Brain microvascular endothelial cell (primary cell): ENCODE data around the gene CALHM5.
A peak's percentile ranks its signal among the peaks of the same experiment; 100 is the strongest.

Experiments used
- DNase-seq: peaks from one replicate; pipeline ENCODE4 v3.0.0-alpha.2; 2020
- H3K27ac ChIP-seq: fragments of 250-450 bp; sonication (Bioruptor Pico); 2 replicates; pipeline ENCODE4 v1.5.1; 2020; ENCODE audit warnings: mild to moderate bottlenecking, moderate library complexity
- H3K27me3 ChIP-seq: fragments of 250-450 bp; sonication (Bioruptor Pico); replicated peaks from 2 replicates; pipeline ENCODE4 v1.5.1; 2020; ENCODE audit warnings: mild to moderate bottlenecking
- H3K36me3 ChIP-seq: fragments of 250-450 bp; sonication (Bioruptor Pico); replicated peaks from 2 replicates; pipeline ENCODE4 v1.5.1; 2020; ENCODE audit warnings: mild to moderate bottlenecking
- H3K4me3 ChIP-seq: 2 replicates; pipeline ENCODE4 v1.5.1; 2011; ENCODE audit warnings: low read depth, mild to moderate bottlenecking, control low read depth, low read length, moderate library complexity
- in situ Hi-C: cut with HindIII; loops from 2 replicates; pipeline ENCODE4 v1.10.0; 2017; ENCODE audit warnings: low sequenced_read_pairs, low pct_ligation_motif_present
- TF ChIP-seq, protein P1 (sequence below): IDR thresholded peaks from 2 replicates; pipeline ENCODE4 v1.5.1; 2011; ENCODE audit warnings: low read depth, mild to moderate bottlenecking, moderate library complexity, low read length, control low read depth, inconsistent platforms; ENCODE audit errors: missing control alignments

CALHM5 gene

DNA sequence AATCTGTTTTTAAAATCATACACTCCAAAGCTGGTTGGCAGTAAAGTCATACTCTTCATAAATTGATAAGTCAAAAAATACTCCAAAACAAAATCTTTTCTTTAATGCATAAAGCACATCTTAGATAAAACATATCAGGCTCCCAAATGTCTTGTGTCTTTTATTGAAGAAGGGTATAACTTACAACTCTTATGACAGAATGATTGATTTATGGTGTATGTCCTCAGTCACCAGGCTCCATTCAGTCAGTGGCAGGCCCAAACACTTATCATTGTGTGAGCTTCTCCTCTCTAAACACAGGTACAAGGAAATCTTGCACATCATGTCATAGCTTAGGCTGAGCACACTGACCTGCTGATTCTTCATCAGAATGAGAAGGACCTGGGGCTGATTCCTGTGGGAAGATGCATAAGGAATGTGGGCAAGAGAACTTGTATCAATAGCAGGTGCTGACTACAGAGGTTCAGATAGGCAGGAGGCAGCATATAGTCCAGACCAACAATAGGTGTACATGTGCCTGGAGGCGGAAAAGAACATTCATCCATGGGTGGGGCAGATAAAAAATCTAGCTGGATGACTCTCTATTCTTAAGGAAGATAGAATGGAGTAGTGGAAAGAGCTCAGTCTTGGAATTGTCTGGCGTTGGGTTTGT, 1.9 kb downstream of the CALHM5 start:
- peaks cover 9% of the 10 kb centered on the region for H3K36me3 ChIP-seq
- in situ Hi-C loops, result no loop called here
- no peak overlapping the region for H3K27ac ChIP-seq
- DNase-seq, result no peak
- TF ChIP-seq, protein P1, sequence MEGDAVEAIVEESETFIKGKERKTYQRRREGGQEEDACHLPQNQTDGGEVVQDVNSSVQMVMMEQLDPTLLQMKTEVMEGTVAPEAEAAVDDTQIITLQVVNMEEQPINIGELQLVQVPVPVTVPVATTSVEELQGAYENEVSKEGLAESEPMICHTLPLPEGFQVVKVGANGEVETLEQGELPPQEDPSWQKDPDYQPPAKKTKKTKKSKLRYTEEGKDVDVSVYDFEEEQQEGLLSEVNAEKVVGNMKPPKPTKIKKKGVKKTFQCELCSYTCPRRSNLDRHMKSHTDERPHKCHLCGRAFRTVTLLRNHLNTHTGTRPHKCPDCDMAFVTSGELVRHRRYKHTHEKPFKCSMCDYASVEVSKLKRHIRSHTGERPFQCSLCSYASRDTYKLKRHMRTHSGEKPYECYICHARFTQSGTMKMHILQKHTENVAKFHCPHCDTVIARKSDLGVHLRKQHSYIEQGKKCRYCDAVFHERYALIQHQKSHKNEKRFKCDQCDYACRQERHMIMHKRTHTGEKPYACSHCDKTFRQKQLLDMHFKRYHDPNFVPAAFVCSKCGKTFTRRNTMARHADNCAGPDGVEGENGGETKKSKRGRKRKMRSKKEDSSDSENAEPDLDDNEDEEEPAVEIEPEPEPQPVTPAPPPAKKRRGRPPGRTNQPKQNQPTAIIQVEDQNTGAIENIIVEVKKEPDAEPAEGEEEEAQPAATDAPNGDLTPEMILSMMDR, result no peak
- no peaks in the 10 kb centered on the region for H3K27me3 ChIP-seq
- H3K4me3 ChIP-seq, result peak overlapping the region; percentile 58

- no peak for DNase-seq
- in situ Hi-C loops, result no loop called here
- Histone ChIP-seq H3K27me3 (no peaks in the 10 kb centered on the region), H3K27ac (no peak overlapping the region), H3K4me3 (no peak overlapping the region), H3K36me3 (peaks cover 9% of the 10 kb centered on the region)
- TF ChIP-seq, protein P1, result no peak
Observed at GRCh38 chr6:116514111-116514510, 2.7 kb downstream of the CALHM5 start.

GRCh38 chr6:116515141-116515540, 3.7 kb downstream of the CALHM5 start:
- Histone ChIP-seq H3K4me3 (no peak overlapping the region), H3K27me3 (no peaks in the 10 kb centered on the region), H3K36me3 (peaks cover 9% of the 10 kb centered on the region), H3K27ac (no peak overlapping the region)
- in situ Hi-C loops, result no loop called here
- DNase-seq, result no peak
- TF ChIP-seq, protein P1, result no peak

DNA sequence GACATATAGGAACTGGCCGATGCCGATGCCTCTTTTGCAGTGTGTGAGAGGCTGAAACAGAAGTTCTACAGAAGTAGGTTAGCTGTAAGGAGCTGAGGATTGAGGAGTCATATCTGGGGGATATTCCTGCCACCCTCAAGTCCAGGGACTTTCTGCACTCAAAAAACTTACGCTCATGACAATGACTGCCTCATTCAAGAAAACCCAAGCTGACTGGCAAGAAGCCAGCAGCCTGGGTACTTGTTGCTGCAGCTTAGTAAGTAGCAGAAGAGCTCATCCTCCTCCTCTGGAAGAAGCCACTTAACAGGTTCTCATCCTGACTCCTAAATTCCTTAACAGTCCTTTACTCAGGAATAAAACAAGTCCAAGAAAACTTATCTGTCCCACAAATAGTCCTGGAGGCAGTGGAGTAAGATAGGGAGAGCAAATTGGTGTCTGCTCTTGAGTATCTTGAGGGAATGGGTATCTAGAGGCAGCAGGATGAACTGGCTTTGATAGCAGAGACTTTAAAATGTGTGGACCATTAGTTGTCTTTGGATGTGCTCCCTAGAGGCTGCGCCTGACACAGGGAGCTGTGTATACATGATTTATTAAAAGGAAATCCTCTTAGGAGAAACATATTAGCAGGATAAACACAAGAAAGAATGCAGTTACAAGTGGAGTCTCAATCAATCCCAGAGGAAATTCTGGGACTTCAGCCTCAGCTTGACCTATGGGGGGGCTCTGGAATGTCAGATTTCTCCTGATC, 7.4 kb downstream of the CALHM5 start:
- TF ChIP-seq, protein P1, result no peak
- in situ Hi-C loops, result no loop called here
- H3K4me3 ChIP-seq, result no peak overlapping the region
- DNase-seq, result no peak
- H3K27ac ChIP-seq, result no peak overlapping the region
- no peaks in the 10 kb centered on the region for H3K27me3 ChIP-seq
- peaks cover 9% of the 10 kb centered on the region for H3K36me3 ChIP-seq

DNA sequence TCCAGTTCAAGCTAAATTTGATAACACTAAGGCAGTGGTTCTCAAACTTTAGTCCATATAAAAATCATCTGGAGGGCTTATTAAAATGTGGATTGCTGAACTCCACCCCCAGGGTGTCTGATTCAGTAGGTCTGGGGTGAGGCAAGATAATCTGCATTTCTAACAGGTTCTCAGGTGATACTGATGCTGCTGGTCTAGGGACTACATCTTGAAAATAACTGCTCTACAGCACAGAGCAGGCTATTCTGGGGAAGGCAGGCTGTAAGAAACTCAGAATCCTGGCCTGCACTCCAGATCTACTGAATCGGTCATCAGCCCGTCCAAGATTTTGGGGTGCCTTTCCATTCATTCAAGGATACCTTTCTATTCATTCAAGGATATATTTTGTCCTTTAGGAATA, 11.5 kb downstream of the CALHM5 start:
- no peak overlapping the region for H3K4me3 ChIP-seq
- H3K27me3 ChIP-seq, result no peaks in the 10 kb centered on the region
- no peak for DNase-seq
- in situ Hi-C loops, result no loop called here
- H3K36me3 ChIP-seq, result no peaks in the 10 kb centered on the region
- no peak overlapping the region for H3K27ac ChIP-seq
- TF ChIP-seq, protein P1, result no peak

DNA sequence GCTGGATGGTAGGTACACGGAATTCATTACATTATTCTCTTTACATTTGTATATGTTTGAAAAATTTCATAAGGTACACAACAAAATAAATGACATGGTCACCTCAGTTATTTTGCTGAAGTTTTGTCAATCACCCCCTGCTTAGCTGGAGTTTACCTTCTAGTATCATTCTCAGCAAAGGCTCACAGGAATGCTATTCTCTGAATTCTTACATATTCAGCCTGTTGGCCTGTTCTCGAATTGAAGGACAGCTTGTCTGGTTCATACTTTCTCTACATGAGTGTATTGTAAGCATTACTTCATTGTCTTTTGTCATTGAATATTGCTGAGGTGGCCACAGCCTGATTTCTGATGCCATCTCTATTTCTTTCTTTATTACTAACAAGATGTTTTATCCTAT, 12.8 kb downstream of the CALHM5 start:
- no peaks in the 10 kb centered on the region for H3K27me3 ChIP-seq
- no peaks in the 10 kb centered on the region for H3K36me3 ChIP-seq
- DNase-seq, result no peak
- in situ Hi-C loops, result no loop called here
- TF ChIP-seq, protein P1, result no peak
- H3K27ac ChIP-seq, result no peak overlapping the region
- H3K4me3 ChIP-seq, result no peak overlapping the region
